Measurements from ENCODE around the gene HPS4. TPM values are rescaled to one million over a fixed set of nuclear protein-coding genes. Genes with fewer than 3 reads are reported as not detected.

The HPS4 gene
- polyA plus RNA-seq, 3 donors from 2014 or later: 5.0 to 13.3 (median 8.2) TPM

- H3K4me3 Mint-ChIP-seq: no peak overlapping the region
- H3K36me3 Mint-ChIP-seq: peaks cover 15 to 49% (median 24%) of the 10 kb centered on the region in 3 donors
- H3K27ac Mint-ChIP-seq: peak overlapping the region in 3 of 6 donors; percentile 18 to 47 (median 18)
These were observed 6.8 kb downstream of the HPS4 start for GRCh38 chr22:26476705-26477340.

GRCh38 chr22:26474682-26475081 is 8.9 kb downstream of the HPS4 start:
- DNase-seq: no peak
- H3K4me1 Mint-ChIP-seq: peaks cover 25 to 28% of the 10 kb centered on the region in 2 donors
- H3K9me3 Mint-ChIP-seq: no peaks in the 10 kb centered on the region
- peak overlapping the region; percentile 71 to 87 (median 84) for H3K27ac Mint-ChIP-seq
- H3K36me3 Mint-ChIP-seq: peaks cover 23 to 61% (median 31%) of the 10 kb centered on the region in 3 donors
- H3K27me3 Mint-ChIP-seq (ENCODE audit: low read depth in 3 of 3): peaks cover 0 to 3% (median 0%) of the 10 kb centered on the region in 3 donors
- peak overlapping the region; percentile 39 to 81 (median 70) for H3K4me3 Mint-ChIP-seq

More at GRCh38 chr22:26476705-26477340, 6.8 kb downstream of the HPS4 start:
- Mint-ChIP-seq H3K27me3 (ENCODE audit: low read depth in 3 of 3) (peaks cover 0 to 3% (median 0%) of the 10 kb centered on the region in 3 donors), H3K9me3 (no peaks in the 10 kb centered on the region), H3K4me1 (peaks cover 38 to 40% of the 10 kb centered on the region in 2 donors)
- DNase-seq: no peak

- peaks cover 25 to 61% (median 33%) of the 10 kb centered on the region in 3 donors for H3K36me3 Mint-ChIP-seq
- H3K9me3 Mint-ChIP-seq: no peaks in the 10 kb centered on the region
- DNase-seq: no peak
- peaks cover 11 to 13% of the 10 kb centered on the region in 2 donors for H3K4me1 Mint-ChIP-seq
- peaks cover 0 to 3% (median 0%) of the 10 kb centered on the region in 3 donors for H3K27me3 Mint-ChIP-seq (ENCODE audit: low read depth in 3 of 3)
- no peak overlapping the region for H3K27ac Mint-ChIP-seq
- no peak overlapping the region for H3K4me3 Mint-ChIP-seq
These were observed 12.1 kb downstream of the HPS4 start for GRCh38 chr22:26471522-26471921.

GRCh38 chr22:26470807-26471206 is 12.8 kb downstream of the HPS4 start:
- H3K36me3 Mint-ChIP-seq: peaks cover 24 to 67% (median 36%) of the 10 kb centered on the region in 3 donors
- DNase-seq: no peak
- H3K4me1 Mint-ChIP-seq: peaks cover 11 to 13% of the 10 kb centered on the region in 2 donors
- H3K27me3 Mint-ChIP-seq (ENCODE audit: low read depth in 3 of 3): peaks cover 0 to 3% (median 0%) of the 10 kb centered on the region in 3 donors
- no peak overlapping the region for H3K4me3 Mint-ChIP-seq
- H3K27ac Mint-ChIP-seq: no peak overlapping the region
- H3K9me3 Mint-ChIP-seq: no peaks in the 10 kb centered on the region

GRCh38 chr22:26466196-26466595 is 17.4 kb downstream of the HPS4 start:
- no peak for DNase-seq
- Mint-ChIP-seq H3K27me3 (ENCODE audit: low read depth in 3 of 3) (peaks cover 0 to 2% (median 0%) of the 10 kb centered on the region in 3 donors), H3K4me1 (no peaks in the 10 kb centered on the region), H3K4me3 (no peak overlapping the region), H3K36me3 (peaks cover 24 to 58% (median 30%) of the 10 kb centered on the region in 3 donors), H3K27ac (no peak overlapping the region), H3K9me3 (no peaks in the 10 kb centered on the region)

GRCh38 chr22:26464312-26464711 is 19.3 kb downstream of the HPS4 start:
- H3K4me1 Mint-ChIP-seq: no peaks in the 10 kb centered on the region
- no peak overlapping the region for H3K27ac Mint-ChIP-seq

GRCh38 chr22:26463688-26464087 is 19.9 kb downstream of the HPS4 start:
- Mint-ChIP-seq H3K27ac (no peak overlapping the region), H3K27me3 (ENCODE audit: low read depth in 3 of 3) (peaks cover 0 to 2% (median 0%) of the 10 kb centered on the region in 3 donors), H3K4me3 (no peak overlapping the region), H3K9me3 (no peaks in the 10 kb centered on the region), H3K4me1 (no peaks in the 10 kb centered on the region), H3K36me3 (peaks cover 6 to 46% (median 16%) of the 10 kb centered on the region in 3 donors)
- no peak for DNase-seq

More at GRCh38 chr22:26464312-26464711, 19.3 kb downstream of the HPS4 start:
- H3K36me3 Mint-ChIP-seq: peaks cover 12 to 52% (median 22%) of the 10 kb centered on the region in 3 donors
- peaks cover 0 to 2% (median 0%) of the 10 kb centered on the region in 3 donors for H3K27me3 Mint-ChIP-seq (ENCODE audit: low read depth in 3 of 3)
- no peaks in the 10 kb centered on the region for H3K9me3 Mint-ChIP-seq
- no peak for DNase-seq
- no peak overlapping the region for H3K4me3 Mint-ChIP-seq

- no peaks in the 10 kb centered on the region for H3K4me1 Mint-ChIP-seq
- H3K9me3 Mint-ChIP-seq: no peaks in the 10 kb centered on the region
- DNase-seq: no peak
- H3K36me3 Mint-ChIP-seq: peaks cover 3 to 41% (median 13%) of the 10 kb centered on the region in 3 donors
- no peak overlapping the region for H3K27ac Mint-ChIP-seq
- peaks cover 0 to 2% (median 0%) of the 10 kb centered on the region in 3 donors for H3K27me3 Mint-ChIP-seq (ENCODE audit: low read depth in 3 of 3)
- H3K4me3 Mint-ChIP-seq: no peak overlapping the region
These were observed 20.4 kb downstream of the HPS4 start for GRCh38 chr22:26463101-26463661.

- DNase-seq: no peak
- peaks cover 2 to 43% (median 15%) of the 10 kb centered on the region in 3 donors for H3K36me3 Mint-ChIP-seq
- H3K4me3 Mint-ChIP-seq: no peak overlapping the region
- H3K4me1 Mint-ChIP-seq: no peaks in the 10 kb centered on the region
- H3K27me3 Mint-ChIP-seq (ENCODE audit: low read depth in 3 of 3): peaks cover 0 to 2% (median 0%) of the 10 kb centered on the region in 3 donors
- H3K9me3 Mint-ChIP-seq: no peaks in the 10 kb centered on the region
- H3K27ac Mint-ChIP-seq: peak overlapping the region in 1 of 6 donors; percentile 30
These were observed 20.9 kb downstream of the HPS4 start for GRCh38 chr22:26462641-26463040.

- Mint-ChIP-seq H3K9me3 (no peaks in the 10 kb centered on the region), H3K27ac (no peak overlapping the region), H3K36me3 (peaks cover 5 to 45% (median 17%) of the 10 kb centered on the region in 3 donors), H3K27me3 (ENCODE audit: low read depth in 3 of 3) (peaks cover 0 to 2% (median 0%) of the 10 kb centered on the region in 3 donors), H3K4me3 (no peak overlapping the region), H3K4me1 (no peaks in the 10 kb centered on the region)
- no peak for DNase-seq
These were observed 21.5 kb downstream of the HPS4 start for GRCh38 chr22:26462051-26462450.

GRCh38 chr22:26461188-26461810 is 22.3 kb downstream of the HPS4 start:
- Mint-ChIP-seq H3K9me3 (no peaks in the 10 kb centered on the region), H3K4me3 (no peak overlapping the region), H3K27me3 (ENCODE audit: low read depth in 3 of 3) (peaks cover 0 to 2% (median 0%) of the 10 kb centered on the region in 3 donors), H3K36me3 (peaks cover 5 to 38% (median 10%) of the 10 kb centered on the region in 3 donors), H3K27ac (no peak overlapping the region), H3K4me1 (no peaks in the 10 kb centered on the region)
- DNase-seq: peak in 2 of 3 donors; percentile 18 to 28

GRCh38 chr22:26460202-26460601 is 23.4 kb downstream of the HPS4 start:
- no peaks in the 10 kb centered on the region for H3K9me3 Mint-ChIP-seq
- no peak overlapping the region for H3K27ac Mint-ChIP-seq
- no peak overlapping the region for H3K4me3 Mint-ChIP-seq
- H3K36me3 Mint-ChIP-seq: peaks cover 9 to 34% (median 13%) of the 10 kb centered on the region in 3 donors
- no peaks in the 10 kb centered on the region for H3K4me1 Mint-ChIP-seq
- no peak for DNase-seq
- H3K27me3 Mint-ChIP-seq (ENCODE audit: low read depth in 3 of 3): peaks cover 0 to 2% (median 0%) of the 10 kb centered on the region in 3 donors

GRCh38 chr22:26457661-26458272 is 25.8 kb downstream of the HPS4 start:
- H3K9me3 Mint-ChIP-seq: no peaks in the 10 kb centered on the region
- H3K36me3 Mint-ChIP-seq: peaks cover 12 to 23% (median 16%) of the 10 kb centered on the region in 3 donors
- H3K27me3 Mint-ChIP-seq (ENCODE audit: low read depth in 3 of 3): no peaks in the 10 kb centered on the region
- H3K27ac Mint-ChIP-seq: no peak overlapping the region
- H3K4me3 Mint-ChIP-seq: no peak overlapping the region
- H3K4me1 Mint-ChIP-seq: no peaks in the 10 kb centered on the region
- no peak for DNase-seq
